DND-41 (cell line): Measurements from ENCODE around the gene HSPB9.

ENCODE experiments used
- EZH2 ChIP-seq: IDR thresholded peaks from 3 replicates; pipeline ENCODE4 v1.6.1; 2012; ENCODE audit warnings: borderline replicate concordance, low read depth, mild to moderate bottlenecking, moderate library complexity, low read length, inconsistent platforms; ENCODE audit not compliant: severe bottlenecking
- TF ChIP-seq, protein P1 (sequence below): IDR thresholded peaks from 2 replicates; pipeline ENCODE4 v1.5.1; 2012; ENCODE audit warnings: borderline replicate concordance, low read length, moderate library complexity, mild to moderate bottlenecking; ENCODE audit not compliant: poor library complexity, severe bottlenecking; ENCODE audit errors: extremely low read depth

DNA sequence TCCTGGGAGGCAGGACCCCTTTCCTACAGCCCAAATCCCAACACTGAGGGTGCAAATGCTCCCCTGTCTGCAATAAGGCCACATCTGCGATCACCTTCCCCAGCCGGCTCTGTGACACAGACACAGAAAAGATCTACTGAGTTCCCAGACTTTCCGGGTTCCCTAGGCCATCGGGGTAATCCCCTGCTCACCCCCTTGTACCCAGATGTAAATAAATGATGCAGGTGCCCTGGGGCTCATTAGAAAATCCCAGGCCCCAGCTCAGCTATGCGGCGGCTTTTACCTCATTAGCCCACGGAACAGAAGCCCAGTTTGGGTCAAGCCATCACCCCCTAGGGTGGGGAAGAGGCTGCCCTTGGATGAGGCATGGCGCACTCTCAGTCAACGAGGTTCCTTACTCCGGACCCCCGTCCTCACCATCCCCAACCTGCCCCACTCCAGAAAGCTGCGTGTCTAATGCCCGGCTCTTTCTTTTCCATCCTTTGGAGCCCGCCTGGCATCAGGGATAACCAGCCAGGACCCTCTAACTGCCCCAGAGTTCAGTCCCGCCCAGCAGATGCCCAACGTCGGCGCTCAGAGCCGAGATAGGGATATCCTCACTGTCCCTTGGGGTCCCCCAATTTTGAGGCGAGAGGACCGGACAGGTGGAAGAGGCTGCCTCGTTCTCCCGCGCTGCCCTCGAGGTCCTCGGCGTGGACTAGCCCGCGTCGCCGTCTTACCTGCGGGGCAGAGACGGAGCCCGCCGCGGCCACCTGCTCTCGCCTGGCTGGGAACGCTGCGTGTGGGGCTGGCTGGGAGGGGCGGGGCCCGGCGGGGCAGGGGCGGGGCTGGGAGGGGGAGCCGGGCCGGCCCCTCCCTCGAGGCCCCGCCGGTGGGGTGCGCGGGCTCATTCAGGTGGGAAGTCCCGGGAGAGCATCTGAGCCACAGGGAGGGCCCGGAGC lies 24.6 kb upstream of the HSPB9 start, which contains the start of gene ZNF385C:
- TF ChIP-seq EZH2: no peak
- TF ChIP-seq, protein P1, sequence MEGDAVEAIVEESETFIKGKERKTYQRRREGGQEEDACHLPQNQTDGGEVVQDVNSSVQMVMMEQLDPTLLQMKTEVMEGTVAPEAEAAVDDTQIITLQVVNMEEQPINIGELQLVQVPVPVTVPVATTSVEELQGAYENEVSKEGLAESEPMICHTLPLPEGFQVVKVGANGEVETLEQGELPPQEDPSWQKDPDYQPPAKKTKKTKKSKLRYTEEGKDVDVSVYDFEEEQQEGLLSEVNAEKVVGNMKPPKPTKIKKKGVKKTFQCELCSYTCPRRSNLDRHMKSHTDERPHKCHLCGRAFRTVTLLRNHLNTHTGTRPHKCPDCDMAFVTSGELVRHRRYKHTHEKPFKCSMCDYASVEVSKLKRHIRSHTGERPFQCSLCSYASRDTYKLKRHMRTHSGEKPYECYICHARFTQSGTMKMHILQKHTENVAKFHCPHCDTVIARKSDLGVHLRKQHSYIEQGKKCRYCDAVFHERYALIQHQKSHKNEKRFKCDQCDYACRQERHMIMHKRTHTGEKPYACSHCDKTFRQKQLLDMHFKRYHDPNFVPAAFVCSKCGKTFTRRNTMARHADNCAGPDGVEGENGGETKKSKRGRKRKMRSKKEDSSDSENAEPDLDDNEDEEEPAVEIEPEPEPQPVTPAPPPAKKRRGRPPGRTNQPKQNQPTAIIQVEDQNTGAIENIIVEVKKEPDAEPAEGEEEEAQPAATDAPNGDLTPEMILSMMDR: no peak
